HG03575 (cell line): ENCODE results near the gene UROS.

ENCODE experiments used
- ATAC-seq: cut with Tn5 transposase; IDR thresholded peaks from one replicate; pipeline ENCODE4 v1.9.1; 2021; ENCODE audit not compliant: unreplicated experiment, insufficient number of reproducible peaks, low FRiP score; ENCODE audit errors: extremely low read depth

UROS gene

DNA sequence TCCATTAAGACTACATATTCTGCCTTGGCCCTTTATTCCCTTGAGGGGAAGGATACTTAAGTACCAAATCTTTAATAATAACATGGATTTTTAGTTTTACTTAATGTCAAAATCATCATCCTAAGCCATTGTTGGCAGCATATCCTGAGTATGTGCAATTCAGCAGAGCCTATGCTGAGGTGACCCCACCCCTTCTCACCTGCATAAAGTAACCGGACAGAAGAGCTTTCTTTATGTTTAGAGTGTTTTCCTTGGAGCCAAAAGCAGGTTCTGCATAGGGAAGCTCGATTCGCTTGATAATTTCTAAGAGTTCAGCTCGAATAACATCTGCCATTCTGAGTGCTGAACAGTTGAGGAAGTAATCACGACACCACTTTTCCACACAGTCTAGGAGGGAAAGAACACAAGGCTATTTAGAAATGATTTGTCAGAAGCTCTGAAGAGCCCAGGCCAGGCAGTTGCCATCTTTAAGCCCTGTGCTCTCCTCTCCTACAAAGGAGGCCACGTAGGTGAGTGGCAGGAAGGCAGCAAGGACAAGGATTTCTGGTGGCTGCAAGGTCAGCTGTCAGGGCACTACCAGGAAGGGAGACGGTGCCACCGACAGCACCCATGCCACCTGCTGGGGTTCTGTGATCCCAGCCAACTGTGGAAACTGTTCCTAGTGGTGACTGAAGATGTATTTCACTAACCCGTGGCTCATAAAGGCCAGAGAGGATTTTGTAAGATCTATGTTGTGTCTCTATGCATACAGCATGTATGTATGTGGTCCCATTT, 15.9 kb upstream of the UROS start:
- no peak for ATAC-seq

DNA sequence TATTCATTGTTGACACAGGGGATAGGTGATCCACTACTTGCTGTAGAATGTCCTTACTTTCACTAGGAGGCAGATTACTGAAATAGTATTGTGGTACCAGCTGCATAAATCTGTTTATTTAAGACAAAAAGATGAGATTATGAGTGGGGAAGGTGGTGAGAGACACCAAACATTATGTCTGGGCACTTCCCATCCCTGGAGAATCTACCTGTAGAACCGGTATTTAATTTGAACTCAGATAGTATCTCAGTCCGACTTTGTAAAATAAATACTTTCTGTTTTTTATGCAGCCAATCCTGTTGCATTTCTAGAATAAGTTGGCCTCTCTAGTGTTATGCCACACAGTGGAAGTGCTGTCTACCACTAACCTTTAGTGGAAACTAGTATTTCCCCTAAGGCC, 13.7 kb upstream of the UROS start:
- ATAC-seq: no peak

DNA sequence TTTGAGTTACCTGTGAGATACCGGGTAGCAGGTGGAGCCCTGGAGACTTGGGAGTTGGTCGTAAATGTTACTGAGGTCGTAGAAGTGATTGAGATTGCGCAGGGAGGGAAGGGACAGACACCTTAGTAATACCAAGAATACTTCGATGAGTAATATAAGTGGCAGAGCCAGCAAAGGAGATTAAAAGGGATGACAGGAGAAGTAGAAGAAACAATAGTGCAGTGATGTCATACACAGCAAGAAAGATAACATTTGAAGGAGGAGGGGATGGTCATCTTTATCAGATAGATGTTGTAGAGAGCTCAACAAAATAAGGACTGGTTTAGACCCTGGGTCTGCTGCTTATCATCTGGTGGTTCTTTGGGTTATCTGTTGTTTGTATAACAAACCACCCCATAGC, 5.3 kb upstream of the UROS start:
- no peak for ATAC-seq

DNA sequence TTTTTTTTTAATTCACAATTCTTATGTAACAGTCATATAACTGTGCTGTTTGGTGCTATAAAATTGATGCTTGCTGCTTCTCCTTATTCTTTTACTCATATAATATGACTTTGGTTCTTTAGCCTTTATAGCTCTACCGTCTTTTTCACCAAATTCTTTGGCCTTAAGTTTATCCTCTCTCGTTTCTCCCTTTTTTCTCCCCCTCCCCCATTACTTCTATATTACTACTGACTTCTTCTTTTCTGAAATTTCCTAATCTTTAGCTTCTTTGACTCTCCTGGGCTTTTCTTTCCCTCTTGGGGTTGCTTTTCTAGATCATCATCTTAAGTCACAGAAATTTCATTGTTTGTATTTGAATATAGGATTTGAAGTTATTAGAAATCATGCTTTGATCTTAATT, 4.1 kb upstream of the UROS start:
- ATAC-seq: no peak

DNA sequence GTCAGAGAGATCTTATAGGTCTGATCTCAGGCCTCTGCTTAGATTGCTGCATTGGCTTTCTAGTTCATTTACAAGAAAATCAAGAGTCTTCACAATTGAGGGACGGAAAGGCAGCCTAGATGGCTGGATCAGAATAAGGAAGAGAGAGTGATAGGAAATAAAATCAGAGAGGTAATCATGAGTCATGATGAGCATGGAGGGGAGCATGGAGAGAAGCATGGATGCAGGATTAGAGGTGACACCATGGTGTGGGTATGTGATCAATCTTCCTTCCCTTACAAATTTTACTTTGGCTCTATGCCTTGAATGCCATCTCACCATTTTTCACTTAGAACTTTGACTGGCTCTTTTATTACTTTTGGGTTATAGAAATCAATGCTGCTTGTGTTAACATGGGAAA, 1.7 kb upstream of the UROS start:
- ATAC-seq: no peak

DNA sequence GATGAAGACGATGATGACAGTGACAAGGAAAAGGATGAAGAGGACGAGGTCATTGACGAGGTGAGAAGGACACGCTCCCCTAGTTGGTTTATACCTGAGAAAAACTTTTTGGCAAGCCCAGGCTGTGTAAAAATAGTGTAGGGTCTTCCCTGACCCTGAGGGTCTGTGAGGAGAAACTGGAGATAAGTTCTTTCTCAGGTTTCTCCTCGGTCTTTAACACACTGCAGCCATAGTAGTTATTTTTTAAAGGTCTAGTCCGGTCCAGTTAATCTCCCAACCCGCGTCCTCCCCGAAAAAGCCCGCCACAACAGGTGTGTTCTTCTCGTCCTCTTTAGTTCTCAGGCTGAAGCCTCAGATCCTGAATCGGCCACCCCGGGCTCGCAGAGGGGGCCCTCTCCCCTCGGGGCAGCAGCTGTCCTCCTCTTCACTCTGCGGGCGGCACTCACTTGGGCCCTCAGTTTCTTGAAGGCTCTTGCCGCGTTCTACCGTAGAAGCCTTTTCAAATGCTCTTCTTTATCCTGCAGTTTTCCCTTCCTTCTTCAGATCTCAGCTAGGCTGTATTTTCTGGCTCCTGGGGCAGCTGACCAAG, 699 bp upstream of the UROS start:
- ATAC-seq: no peak

DNA sequence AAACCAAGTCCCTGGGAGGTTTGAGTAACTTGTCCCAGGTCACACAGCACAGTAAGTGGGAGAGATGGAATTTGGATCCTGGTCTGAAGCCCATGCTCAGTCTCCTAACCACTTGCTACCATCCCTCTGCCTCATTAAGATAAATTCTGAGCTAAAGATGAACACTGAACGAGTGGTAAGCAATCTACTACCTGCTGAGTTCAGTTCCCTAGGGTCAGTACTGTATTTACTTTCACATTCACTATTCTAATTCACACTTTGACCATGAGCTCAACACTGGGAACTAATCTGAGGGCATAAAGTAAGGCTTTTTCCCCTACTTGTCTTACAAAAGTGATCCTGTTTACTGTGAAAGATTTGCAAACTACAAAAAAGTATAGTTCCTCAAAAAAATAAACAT, 2.4 kb downstream of the UROS start:
- peak; percentile 47 for ATAC-seq

DNA sequence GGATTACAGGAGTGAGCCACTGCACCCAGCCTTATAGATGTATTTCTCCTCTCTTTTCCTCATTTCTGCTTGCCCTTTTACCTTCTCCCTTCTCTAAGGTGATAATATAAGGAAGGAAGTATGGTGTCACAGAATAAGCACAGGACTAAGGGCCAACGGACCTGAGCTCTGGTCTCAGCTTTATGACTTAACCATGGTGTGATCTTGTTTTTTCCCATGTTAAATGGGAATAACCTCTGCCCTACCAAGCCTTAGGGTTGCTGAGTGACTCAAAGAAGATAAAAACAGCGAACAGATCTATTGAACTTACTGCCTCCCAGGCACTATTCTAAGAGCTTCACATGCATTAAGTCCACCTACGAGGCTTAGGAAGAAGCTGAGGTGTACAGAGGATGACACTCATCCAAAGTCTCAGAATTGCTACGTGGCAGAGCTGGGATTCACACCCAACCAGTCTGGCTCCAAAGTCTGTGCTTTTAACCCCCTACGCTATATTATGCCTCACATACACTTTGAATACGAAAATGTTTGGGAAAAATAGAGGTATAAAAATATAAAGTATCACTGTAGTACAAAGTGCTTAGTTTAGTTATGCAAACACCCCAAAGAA, 5.6 kb downstream of the UROS start:
- no peak for ATAC-seq

DNA sequence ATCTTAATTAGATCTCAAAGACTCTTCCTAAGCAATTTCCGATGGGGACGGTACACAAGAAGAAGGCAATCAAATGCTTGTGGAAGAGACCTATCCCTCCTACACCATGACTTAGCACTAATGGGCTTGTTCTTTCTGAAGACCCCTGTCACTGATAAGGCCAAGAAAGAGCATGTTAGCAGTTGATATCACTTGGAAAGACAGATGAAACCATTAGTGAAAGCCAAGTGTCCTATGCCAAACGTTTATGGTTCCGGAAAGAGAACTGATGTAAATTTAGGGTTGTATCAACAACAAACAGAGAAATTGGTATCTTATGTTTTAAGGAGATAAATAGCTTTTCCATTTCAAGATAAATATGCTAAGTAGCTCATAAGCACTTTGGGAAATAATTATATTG, 6.5 kb downstream of the UROS start:
- ATAC-seq: no peak

DNA sequence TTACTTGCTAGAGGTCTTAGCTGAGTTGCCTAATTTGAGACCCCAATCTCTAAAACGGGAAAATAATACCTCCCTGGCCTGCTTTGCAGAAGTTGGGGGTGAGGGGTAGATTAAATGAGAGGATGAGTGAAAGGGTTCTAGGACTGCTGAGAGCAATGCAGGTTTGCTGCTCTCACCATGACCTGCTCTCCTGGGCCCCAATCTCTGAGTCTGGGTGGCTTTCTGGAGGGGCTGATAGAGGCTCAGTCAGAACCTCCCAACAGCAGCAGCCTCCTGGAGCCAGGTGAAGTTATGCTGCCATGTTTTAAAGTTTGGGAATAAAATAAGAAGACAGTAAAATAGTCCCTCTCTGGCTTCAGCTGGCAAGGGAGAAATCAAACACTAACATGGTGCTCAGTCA, 7.3 kb downstream of the UROS start:
- ATAC-seq: no peak

DNA sequence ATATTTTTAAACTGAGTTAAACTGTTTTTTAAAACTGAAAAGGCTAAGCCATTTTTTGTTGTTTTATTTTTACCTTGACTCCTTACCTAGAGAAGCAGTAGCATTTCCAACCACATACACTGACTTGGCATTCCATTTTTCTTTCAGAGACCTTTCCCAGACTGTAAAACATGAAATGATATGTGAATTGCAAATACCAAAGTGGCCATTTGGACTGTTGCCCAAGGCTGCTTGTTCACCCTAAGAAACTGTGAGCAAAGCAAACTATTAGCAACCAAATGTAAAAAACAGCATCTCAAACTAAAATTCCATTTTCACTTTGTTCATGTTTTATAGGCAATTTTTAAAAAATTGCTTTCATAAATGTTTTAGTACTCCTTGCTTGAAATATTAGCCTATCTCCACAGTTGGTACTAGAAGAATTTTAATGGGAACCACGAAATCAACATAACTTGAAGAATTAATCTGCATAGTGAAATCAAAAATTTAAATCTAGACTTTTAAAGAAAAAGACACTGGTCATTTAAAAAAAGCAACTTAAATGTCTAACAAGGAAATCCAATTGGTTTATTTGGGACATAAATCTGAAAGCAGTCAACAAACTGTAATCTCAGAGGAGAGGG, 10.8 kb downstream of the UROS start:
- no peak for ATAC-seq

DNA sequence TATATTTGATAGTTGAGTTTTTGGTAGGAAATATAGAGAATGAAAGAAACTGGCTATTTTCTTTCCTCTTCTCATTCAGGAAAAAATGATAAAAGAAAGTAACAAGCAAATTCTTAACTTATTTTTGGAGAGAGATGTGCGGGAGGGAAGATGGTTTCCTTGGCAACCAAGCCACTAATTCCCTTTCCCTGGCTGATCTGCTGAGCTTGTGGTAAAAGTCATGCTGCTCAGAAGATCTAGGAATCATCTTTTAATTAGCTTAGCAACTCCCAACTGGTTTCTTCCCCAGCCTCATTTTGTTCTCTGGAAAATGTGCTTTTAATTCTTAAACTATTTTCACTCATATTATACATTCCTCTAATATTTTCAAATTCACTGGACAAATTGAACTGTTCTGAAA, 11.8 kb downstream of the UROS start:
- no peak for ATAC-seq

DNA sequence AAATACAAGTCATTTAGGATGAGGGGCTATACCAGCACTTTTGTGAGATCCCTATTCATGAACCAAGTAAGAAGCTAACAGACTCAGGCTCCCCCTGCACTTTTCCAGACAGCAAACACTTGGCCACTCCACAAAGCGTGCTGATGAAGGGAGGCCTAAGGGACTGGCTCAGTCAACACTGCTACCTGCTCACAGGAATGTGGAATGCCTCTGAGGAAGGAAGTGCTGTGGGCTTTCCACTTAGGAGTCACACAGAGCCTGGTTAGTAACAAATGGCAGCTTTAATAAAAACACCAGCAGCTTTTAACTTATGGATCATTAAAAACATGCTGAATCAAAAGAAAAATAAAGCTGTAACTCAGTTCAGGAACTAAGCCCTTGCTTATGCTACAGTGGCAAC, 15.0 kb downstream of the UROS start:
- no peak for ATAC-seq

DNA sequence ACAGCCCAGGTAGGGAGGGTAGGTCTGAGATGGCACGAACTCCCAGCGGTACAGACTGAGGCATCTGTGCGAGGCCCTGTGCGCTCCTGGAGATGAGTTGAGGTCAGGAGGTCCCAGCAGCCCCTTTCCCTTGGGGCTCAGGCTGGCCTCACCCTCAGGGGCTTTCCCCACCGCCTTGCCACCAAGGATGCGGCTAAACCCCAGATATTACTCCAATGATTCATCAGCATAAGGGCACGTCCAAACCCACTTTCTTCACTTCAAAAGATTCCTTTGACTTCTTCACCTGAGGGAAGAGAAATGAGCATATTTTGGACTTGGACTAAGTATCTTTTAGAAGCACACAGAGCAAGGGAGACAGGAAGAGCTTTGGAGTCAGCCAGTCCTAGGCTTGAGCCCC, 20.3 kb downstream of the UROS start:
- no peak for ATAC-seq

DNA sequence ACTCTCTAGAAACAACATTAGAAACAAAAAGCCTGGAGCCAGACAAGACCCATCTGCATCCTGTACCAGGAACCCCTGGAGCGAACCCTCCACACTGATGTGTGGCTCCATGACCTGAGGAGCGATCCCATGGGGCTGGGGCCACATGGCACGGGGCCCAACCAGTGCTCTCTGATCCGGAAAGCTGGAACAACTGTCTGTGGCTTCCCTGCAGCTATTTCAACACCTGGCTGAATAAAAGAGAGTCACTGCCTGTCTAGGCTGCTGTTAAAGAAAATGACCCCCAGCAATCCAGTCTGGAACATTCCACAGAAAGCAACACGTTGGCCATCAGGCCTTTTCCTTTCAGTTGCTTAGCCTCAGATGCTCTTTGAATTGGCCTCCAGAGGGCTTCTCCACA, 20.9 kb downstream of the UROS start:
- ATAC-seq: no peak

DNA sequence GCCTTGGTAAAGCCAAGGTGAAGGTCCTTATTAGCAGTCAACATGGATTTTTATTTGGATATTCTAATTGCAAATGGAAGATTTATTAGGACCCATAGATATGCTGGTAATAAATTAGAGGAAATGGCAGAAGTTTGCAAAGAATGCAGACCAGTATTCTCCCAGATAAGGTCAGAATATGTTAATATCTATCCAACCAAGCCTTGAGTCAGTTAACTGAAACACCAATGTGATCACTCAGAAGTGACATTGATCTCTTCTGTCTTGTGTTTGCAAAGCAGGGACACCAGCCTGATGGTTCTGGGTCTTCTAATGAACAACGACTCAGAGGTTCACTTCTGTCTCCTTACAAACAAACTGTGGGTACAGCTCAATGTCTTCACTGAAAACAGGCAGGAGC, 21.5 kb downstream of the UROS start:
- no peak for ATAC-seq

DNA sequence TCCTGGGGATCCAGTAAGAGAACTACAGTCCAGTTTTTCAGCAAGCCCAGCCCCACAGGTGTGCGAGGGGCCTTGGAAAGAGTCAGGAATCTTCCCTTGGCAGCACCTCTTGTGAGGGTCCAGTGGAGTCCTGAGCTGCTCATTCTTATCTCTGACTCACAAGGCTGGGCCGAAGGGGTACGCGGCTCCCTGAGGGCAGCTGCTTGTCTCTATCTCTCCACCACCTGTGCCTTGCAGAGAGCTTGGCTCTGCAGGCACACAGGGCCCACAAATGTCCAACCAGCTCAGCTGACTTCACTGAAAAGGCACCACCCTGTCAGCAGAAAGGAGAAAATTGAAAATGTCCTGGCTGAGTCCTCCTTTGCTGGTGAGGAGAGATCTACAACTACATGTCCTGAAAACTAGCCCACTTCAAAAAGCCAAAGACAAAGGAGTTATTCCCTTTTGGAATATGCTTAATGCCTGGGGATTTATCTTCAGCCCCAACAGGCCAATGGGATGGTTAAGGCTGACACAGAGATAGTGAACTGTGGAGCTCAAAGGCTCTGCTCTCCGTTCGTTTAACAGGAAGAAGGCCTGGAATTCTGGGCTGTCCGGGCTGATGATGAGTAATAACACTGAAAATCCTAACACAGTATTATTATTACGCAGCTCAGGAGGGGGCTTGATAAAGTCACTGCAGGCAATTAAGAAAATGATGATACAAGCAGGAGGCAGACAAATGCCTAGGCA, 23.4 kb downstream of the UROS start:
- no peak for ATAC-seq

DNA sequence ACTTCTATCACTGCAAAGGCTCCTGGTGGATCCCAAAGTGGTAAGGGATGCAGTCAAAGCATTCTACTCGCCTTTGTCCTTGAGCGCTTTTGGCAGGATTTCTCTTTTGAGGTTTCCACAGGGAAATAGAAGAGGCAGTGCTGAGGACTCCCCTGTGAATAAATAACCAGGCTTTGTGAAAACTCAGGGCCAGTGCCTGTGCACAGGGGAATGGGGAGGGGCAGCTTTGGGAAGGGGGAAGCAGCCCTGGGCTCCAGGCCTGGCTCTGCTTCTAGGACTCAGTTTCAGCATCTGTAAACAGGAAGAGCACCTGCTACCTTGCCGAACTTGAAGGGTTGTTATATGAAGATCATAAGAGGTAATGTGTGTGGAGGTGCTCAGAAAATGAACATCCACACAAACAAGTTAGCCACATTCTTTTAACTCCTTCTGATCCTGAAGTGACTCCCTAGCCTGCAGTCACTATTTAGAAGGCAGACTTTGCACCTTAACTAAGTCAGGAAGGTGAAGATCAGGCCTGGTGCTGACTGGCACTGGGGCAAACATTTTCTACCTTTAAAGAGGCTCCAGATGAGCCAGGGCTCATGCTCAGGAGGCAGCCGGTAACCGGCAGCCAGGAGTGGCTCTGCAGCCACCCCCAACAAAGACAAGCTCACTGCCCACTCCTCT, 24.9 kb downstream of the UROS start:
- no peak for ATAC-seq

DNA sequence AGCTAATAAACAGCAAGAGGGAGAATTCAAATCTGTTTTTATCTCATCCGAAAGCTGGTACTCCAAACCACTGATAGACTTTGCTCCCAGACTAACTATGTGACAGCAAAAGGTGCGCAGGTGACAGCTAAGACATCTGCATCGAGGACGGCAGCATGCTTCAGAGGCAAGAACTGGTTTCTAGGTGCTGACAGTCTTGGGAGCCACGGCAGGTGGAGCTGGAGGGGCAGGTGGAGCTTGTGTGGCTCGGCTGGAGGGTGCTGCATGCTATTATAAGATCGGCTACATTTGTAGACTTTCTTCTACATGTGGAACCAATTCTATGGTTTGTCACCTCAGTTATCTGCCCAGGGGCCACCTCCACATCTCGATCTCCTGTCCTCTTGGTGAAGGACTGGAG, 25.6 kb downstream of the UROS start:
- no peak for ATAC-seq
